ENCODE data around the gene NOTCH2. TPM values are rescaled to one million over a fixed set of nuclear protein-coding genes. Genes with fewer than 3 reads are reported as not detected.

The NOTCH2 gene
- total and polyA plus RNA-seq, 9 of the 15 experiments (the other 6 are each of a cell fraction or from before 2014, with no cell fraction given), result 0.04 to 1.2 (median 0.28) TPM; not detected in 1

DNA sequence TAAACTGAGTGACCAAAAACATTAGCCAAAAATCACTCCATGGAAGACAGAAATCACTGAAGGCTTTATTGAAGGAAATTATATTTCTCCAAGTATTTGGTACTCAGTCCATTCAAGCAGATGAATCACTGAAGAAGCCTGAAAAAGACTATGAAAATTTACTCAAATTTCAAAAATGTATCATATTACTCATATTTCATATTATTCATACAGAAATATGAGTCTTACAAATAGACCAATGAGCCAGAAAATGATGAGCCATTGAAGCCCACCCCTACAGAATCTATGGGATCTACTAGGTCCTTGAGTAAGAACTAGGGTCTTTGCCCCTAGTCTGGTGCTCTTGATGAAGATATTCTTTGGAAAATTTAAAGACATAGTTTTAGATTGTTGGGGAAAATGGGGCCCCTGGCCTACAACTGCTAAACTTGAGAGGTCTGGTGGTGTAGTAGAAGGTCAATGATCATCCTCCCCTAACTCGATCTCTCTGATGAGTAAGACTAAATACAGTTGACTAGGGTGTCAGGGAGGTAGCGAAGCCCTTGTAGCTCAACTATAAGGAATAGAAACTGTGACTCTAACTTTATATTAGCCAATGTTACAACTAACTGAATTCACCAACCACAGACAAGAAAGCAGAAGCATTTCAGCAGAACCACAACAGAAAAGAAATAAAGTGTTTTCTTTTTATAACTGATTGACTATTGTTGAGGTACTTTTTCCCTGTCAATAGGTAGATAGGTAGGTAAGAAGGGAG is 81.0 kb downstream of the NOTCH2 start:
- no peak overlapping the region for H3K4me3 ChIP-seq
- in situ Hi-C loops (cut with MboI), result no loop called here
- ATAC-seq (no peak), FAIRE-seq (no peak), DNase-seq (ENCODE audit: extremely low read depth in 1 of 4, low spot score in 3 of 4) (no peak)
- no peaks in the 10 kb centered on the region for H4K20me1 ChIP-seq (replicated peaks; ENCODE audit: control insufficient read depth, insufficient read depth, low read length)
- no peak overlapping the region for H2AFZ ChIP-seq (ENCODE audit: low read depth, low read length)
- BruUV-seq (replicated peaks), result no TSS peak
- H3K9me3 ChIP-seq (replicated peaks; ENCODE audit: control insufficient read depth, insufficient read depth, low read depth, low read length), result no peaks in the 10 kb centered on the region
- H3K27ac ChIP-seq (ENCODE audit: extremely low read depth, low read depth, low read length), result no peak overlapping the region
- H3K9me1 ChIP-seq (ENCODE audit: control insufficient read depth, insufficient read depth, low read length), result no peaks in the 10 kb centered on the region
- H3K27me3 ChIP-seq (ENCODE audit: control insufficient read depth in 2 of 2, insufficient read depth in 2 of 2, low read length in 2 of 2), result peaks cover 0 to 4% of the 10 kb centered on the region in 2 experiments; a peak in 2 of 5 replicates
- 3% methylated on average over 2 of the region's 2 CpGs for WGBS (ENCODE audit: insufficient coverage, low coverage, missing lambda C conversion rate)
- no peak overlapping the region for H3K4me2 ChIP-seq (ENCODE audit: insufficient read depth, low read length)
- intact Hi-C loops (cut with micrococcal nuclease), result no loop called here
- ChIA-PET CTCF (ENCODE audit: low intra/inter-chr PET ratio) (no interaction called here), POLR2A (no interaction called here)
- H3K4me1 ChIP-seq (replicated peaks in 1 of 2; ENCODE audit: control insufficient read depth in 2 of 2, insufficient read depth in 2 of 2, low read length in 2 of 2), result no peaks in the 10 kb centered on the region
- H3K9ac ChIP-seq (ENCODE audit: insufficient read depth in 1 of 2, low read depth in 2 of 2, low read length in 2 of 2), result no peak overlapping the region
- TF ChIP-seq ARNT (IDR thresholded peaks at IDR 0.05), result no peak
- H3K36me3 ChIP-seq (ENCODE audit: control insufficient read depth, insufficient read depth, low read length), result no peaks in the 10 kb centered on the region
- H3K79me2 ChIP-seq (ENCODE audit: control insufficient read depth, insufficient read depth, low read length), result no peaks in the 10 kb centered on the region

DNA sequence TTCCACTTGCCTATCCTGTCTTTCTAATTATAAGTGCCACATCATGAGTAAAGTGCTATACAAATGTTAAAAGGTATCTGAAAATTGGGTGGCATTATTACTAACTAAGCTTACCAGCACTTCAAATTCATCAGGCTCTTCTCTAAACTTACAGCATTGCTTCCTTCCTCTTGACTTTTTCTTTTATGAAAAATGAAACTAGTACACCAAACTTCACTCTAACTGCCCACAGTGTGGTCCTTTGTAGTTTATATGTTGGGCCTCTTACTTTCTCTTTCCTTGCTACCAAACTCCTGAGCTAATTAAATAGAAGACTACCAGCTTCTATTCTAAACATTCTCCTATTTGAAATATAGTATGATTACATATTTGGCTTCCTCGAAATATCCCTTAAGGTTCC is 81.8 kb downstream of the NOTCH2 start:
- BruUV-seq (replicated peaks), result no TSS peak
- Histone ChIP-seq H3K79me2 (ENCODE audit: control insufficient read depth, insufficient read depth, low read length) (no peaks in the 10 kb centered on the region), H3K27me3 (ENCODE audit: control insufficient read depth in 2 of 2, insufficient read depth in 2 of 2, low read length in 2 of 2) (peaks cover 0 to 4% of the 10 kb centered on the region in 2 experiments; a peak in 2 of 5 replicates), H4K20me1 (replicated peaks; ENCODE audit: control insufficient read depth, insufficient read depth, low read length) (no peaks in the 10 kb centered on the region), H3K9ac (ENCODE audit: insufficient read depth in 1 of 2, low read depth in 2 of 2, low read length in 2 of 2) (no peak overlapping the region), H3K4me1 (replicated peaks in 1 of 2; ENCODE audit: control insufficient read depth in 2 of 2, insufficient read depth in 2 of 2, low read length in 2 of 2) (no peaks in the 10 kb centered on the region), H3K4me2 (ENCODE audit: insufficient read depth, low read length) (no peak overlapping the region), H3K4me3 (no peak overlapping the region), H3K27ac (ENCODE audit: extremely low read depth, low read depth, low read length) (no peak overlapping the region), H3K9me3 (replicated peaks; ENCODE audit: control insufficient read depth, insufficient read depth, low read depth, low read length) (no peaks in the 10 kb centered on the region), H3K36me3 (ENCODE audit: control insufficient read depth, insufficient read depth, low read length) (no peaks in the 10 kb centered on the region), H3K9me1 (ENCODE audit: control insufficient read depth, insufficient read depth, low read length) (no peaks in the 10 kb centered on the region), H2AFZ (ENCODE audit: low read depth, low read length) (no peak overlapping the region)
- ATAC-seq, result no peak
- WGBS (ENCODE audit: insufficient coverage, low coverage, missing lambda C conversion rate), result 0% methylated on average over 1 of the region's 1 CpG
- TF ChIP-seq HBP1 (CRISPR knock-in tag; IDR thresholded peaks at IDR 0.05) (no peak), RBM15 (IDR thresholded peaks at IDR 0.05; ENCODE audit: insufficient read depth, low read length) (no peak), DLX4 (CRISPR knock-in tag; IDR thresholded peaks at IDR 0.05) (no peak), MECOM (CRISPR knock-in tag; IDR thresholded peaks at IDR 0.05) (no peak), NCOA2 (IDR thresholded peaks at IDR 0.05; ENCODE audit: partially characterized antibody in 2 of 2) (no peak), MEF2D (tag; conservative IDR thresholded peaks at IDR 0.05; ENCODE audit: low read depth) (no peak)
- in situ Hi-C loops (cut with MboI), result no loop called here
- no peak for DNase-seq (ENCODE audit: extremely low read depth in 1 of 4, low spot score in 3 of 4)
- ChIA-PET POLR2A (no interaction called here), CTCF (ENCODE audit: low intra/inter-chr PET ratio) (no interaction called here)
- intact Hi-C loops (cut with micrococcal nuclease), result no loop called here
- no peak for FAIRE-seq

All from K562 (cell line).